SK-N-SH (cell line): ENCODE measurements around the gene KIF1C. TPM values are rescaled to one million over a fixed set of nuclear protein-coding genes. Genes with fewer than 3 reads are reported as not detected.

Experiments
- CTCF ChIA-PET: fragments of 300-600, 350-600 bp; formaldehyde crosslinking; extraction: SDS; loops from one replicate; lab custom pipeline; 2021; lab: Yijun Ruan, JAX
- POLR2A ChIA-PET: fragments of 350-600 bp; sonication (Branson Sonifier 250); formaldehyde crosslinking; extraction: SDS; loops from one replicate; lab custom pipeline; 2020; ENCODE audit warnings: antibody characterized with exemption, inconsistent platforms; lab: Yijun Ruan, JAX
- DNase-seq: peaks from one replicate; pipeline ENCODE4 v3.0.0; 2012
- H2AFZ ChIP-seq: fragments of 200-600 bp; sonication (generic); 2 replicates; pipeline ENCODE4 v1.8.1; 2016; ENCODE audit warnings: antibody characterized with exemption, mild to moderate bottlenecking, low read depth
- H3F3A ChIP-seq: fragments of 200-600 bp; sonication (generic); replicated peaks from 2 replicates; pipeline ENCODE3; 2016; ENCODE audit warnings: antibody characterized with exemption, mild to moderate bottlenecking; ENCODE audit not compliant: insufficient read depth
- H3K27ac ChIP-seq, 2 experiments: fragments of 200-500 bp in 1 of 2; fragments of 200-600 bp in 1 of 2; sonication (Bioruptor generic) in 1 of 2; sonication (generic), shearing (Covaris generic) in 1 of 2; 2 replicates each; pipeline versions ENCODE4 v1.5.1 to v1.6.1; 2014 to 2016; ENCODE audit warnings: low read depth in 2 of 2, inconsistent platforms in 1 of 2, low read length in 1 of 2, mild to moderate bottlenecking in 1 of 2, mixed read lengths in 1 of 2
- H3K27me3 ChIP-seq: fragments of 200-600 bp; sonication (generic), shearing (Covaris generic); 2 replicates; pipeline ENCODE4 v1.6.1; 2016; ENCODE audit warnings: mixed run types; ENCODE audit not compliant: insufficient read depth
- H3K36me3 ChIP-seq, 2 experiments: fragments of 200-500 bp in 1 of 2; fragments of 200-600 bp in 1 of 2; sonication (Bioruptor generic) in 1 of 2; sonication (generic) in 1 of 2; replicated peaks in 1 of 2; 2 replicates each; pipeline versions ENCODE3 to v1.5.1; 2014 to 2016; ENCODE audit warnings: low read length in 1 of 2, mild to moderate bottlenecking in 1 of 2; ENCODE audit not compliant: insufficient read depth in 2 of 2, control insufficient read depth in 1 of 2
- H3K4me1 ChIP-seq, 2 experiments: fragments of 200-500 bp in 1 of 2; fragments of 200-600 bp in 1 of 2; sonication (Bioruptor generic) in 1 of 2; sonication (generic), shearing (Covaris generic) in 1 of 2; 2 replicates each; pipeline versions ENCODE4 v1.5.1 to v1.6.1; 2014 to 2016; ENCODE audit warnings: low read depth in 1 of 2, low read length in 1 of 2, mixed run types in 1 of 2; ENCODE audit not compliant: insufficient read depth in 2 of 2, control insufficient read depth in 1 of 2
- H3K4me2 ChIP-seq: fragments of 200-600 bp; sonication (generic), shearing (Covaris generic); 2 replicates; pipeline ENCODE4 v1.6.1; 2017; ENCODE audit warnings: mixed run types
- H3K4me3 ChIP-seq, 2 experiments: fragments of 200-500 bp in 1 of 2; fragments of 200-600 bp in 1 of 2; sonication (Bioruptor generic) in 1 of 2; sonication (generic), shearing (Covaris generic) in 1 of 2; 2 replicates each; pipeline versions ENCODE4 v1.5.1 to v1.8.1; 2014 to 2016; ENCODE audit warnings: low read depth in 2 of 2, inconsistent platforms in 1 of 2, low read length in 1 of 2, mild to moderate bottlenecking in 1 of 2, mixed read lengths in 1 of 2, moderate library complexity in 1 of 2
- H3K79me2 ChIP-seq: fragments of 200-600 bp; sonication (generic); 2 replicates; pipeline ENCODE4 v1.8.1; 2017; ENCODE audit warnings: mild to moderate bottlenecking; ENCODE audit not compliant: insufficient read depth
- H3K9ac ChIP-seq: fragments of 200-600 bp; sonication (generic); 2 replicates; pipeline ENCODE4 v1.6.1; 2017; ENCODE audit warnings: mixed run types
- H3K9me2 ChIP-seq: fragments of 200-600 bp; sonication (generic); 2 replicates; pipeline ENCODE4 v1.6.1; 2017; ENCODE audit warnings: mixed run types
- H3K9me3 ChIP-seq: fragments of 200-600 bp; sonication (generic); 2 replicates; pipeline ENCODE4 v1.6.1; 2017; ENCODE audit warnings: mixed run types, mild to moderate bottlenecking, moderate library complexity
- H4K20me1 ChIP-seq: fragments of 200-600 bp; sonication (generic); 2 replicates; pipeline ENCODE4 v1.6.1; 2017; ENCODE audit warnings: mild to moderate bottlenecking, mixed run types; ENCODE audit not compliant: insufficient read depth
- CHD2 ChIP-seq: fragments of 150-350 bp; IDR thresholded peaks from 2 replicates; pipeline ENCODE4 v1.6.1; 2018; ENCODE audit warnings: low read length; ENCODE audit not compliant: partially characterized antibody
- EP300 ChIP-seq, 2 experiments: IDR thresholded peaks; 2 replicates each; pipeline versions ENCODE4 v1.4.0 to v1.6.1; 2012; ENCODE audit warnings: borderline replicate concordance in 1 of 2, low read depth in 1 of 2, low read length in 1 of 2
- GABPA ChIP-seq: IDR thresholded peaks from 2 replicates; pipeline ENCODE4 v1.4.0; 2012; ENCODE audit warnings: low read depth, mild to moderate bottlenecking
- GATA2 ChIP-seq: sonication (generic); formaldehyde crosslinking; IDR thresholded peaks from 2 replicates; pipeline ENCODE4 v1.5.0; 2020; ENCODE audit warnings: mild to moderate bottlenecking, missing genetic modification reagents
- MEF2A ChIP-seq: IDR thresholded peaks from 2 replicates; pipeline ENCODE4 v1.4.0; 2012; ENCODE audit warnings: low read depth, borderline replicate concordance
- NFIC ChIP-seq: IDR thresholded peaks from 2 replicates; pipeline ENCODE4 v1.4.0; 2012; ENCODE audit warnings: borderline replicate concordance
- RCOR1 ChIP-seq: fragments of 150-350 bp; IDR thresholded peaks from 2 replicates; pipeline ENCODE4 v1.6.1; 2017; ENCODE audit warnings: antibody characterized with exemption, low read length
- RFX5 ChIP-seq: IDR thresholded peaks from 2 replicates; pipeline ENCODE4 v1.6.1; 2012; ENCODE audit warnings: mild to moderate bottlenecking, improper control_type of control experiment, low read length
- RXRA ChIP-seq: IDR thresholded peaks from 2 replicates; pipeline ENCODE4 v1.4.0; 2012; ENCODE audit warnings: low read depth, mild to moderate bottlenecking, borderline replicate concordance
- SIN3A ChIP-seq: IDR thresholded peaks from 2 replicates; pipeline ENCODE4 v1.6.1; 2012; ENCODE audit warnings: low read depth, mild to moderate bottlenecking, low read length, moderate library complexity, borderline replicate concordance
- SMC3 ChIP-seq: IDR thresholded peaks from 2 replicates; pipeline ENCODE4 v1.6.1; 2012; ENCODE audit warnings: low read depth, low read length, improper control_type of control experiment
- TCF12 ChIP-seq: IDR thresholded peaks from 2 replicates; pipeline ENCODE4 v1.4.0; 2012
- YY1 ChIP-seq: IDR thresholded peaks from 2 replicates; pipeline ENCODE4 v1.4.0; 2012; ENCODE audit warnings: low read depth, mild to moderate bottlenecking
- WGBS: methylation state at CpG from one replicate; pipeline ENCODE4 v1.1.6; 2017; ENCODE audit warnings: low lambda C conversion rate; 5-methylcytosine and 5-hydroxymethylcytosine counted together
- polyA plus RNA-seq, 3 experiments: library from polyadenylated mRNA; depleted of rRNA; stranded (reverse); fragments of >200 nt; gene quantifications; 2 replicates each; pipeline ENCODE4 v1.2.3, GENCODE V29; 2012
- TF ChIP-seq, protein P1 (sequence below): IDR thresholded peaks from 2 replicates; pipeline ENCODE4 v1.6.1; 2012; ENCODE audit warnings: mild to moderate bottlenecking, low read depth, low read length, moderate library complexity
- TF ChIP-seq, protein P2 (sequence below): IDR thresholded peaks from 2 replicates; pipeline ENCODE4 v1.4.0; 2012; ENCODE audit warnings: low read depth
- TF ChIP-seq, protein P3 (sequence below): IDR thresholded peaks from 2 replicates; pipeline ENCODE4; 2012

The KIF1C gene
- polyA plus RNA-seq, 1 of the 3 experiments (the other 2 are of a cell fraction), result 58.2 TPM

DNA sequence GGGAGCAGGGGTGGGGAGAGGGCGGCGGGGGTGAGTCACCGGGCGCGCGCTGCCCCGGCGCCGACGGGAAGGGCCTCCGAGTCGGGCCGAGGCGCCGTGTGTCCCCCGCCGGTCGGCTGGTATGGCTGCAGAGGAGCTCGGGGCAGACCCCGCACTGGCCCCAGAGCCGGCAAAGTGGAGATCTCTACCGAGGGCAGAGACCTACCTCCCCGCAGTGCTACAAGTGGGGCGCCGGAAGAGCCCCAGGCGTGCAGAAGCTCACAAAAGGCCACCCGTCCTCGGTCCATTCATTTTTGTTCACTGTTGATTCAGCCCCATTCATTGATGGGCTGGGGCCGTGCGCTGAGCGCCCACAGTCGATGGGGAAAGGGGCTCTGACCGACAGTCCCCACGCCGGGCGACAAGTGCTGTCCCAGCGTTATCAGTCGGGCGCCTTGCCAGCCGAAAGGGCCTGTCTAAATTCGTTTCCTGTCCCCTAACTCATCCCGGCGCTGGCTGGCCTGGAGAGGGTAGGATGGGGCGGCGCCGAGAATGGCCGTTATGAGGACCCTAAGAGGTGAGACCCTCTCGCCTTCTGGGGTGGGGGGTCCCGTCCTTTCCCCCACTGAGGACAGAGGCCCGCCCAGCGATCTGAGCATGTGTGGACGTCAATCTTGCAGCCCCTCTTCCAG lies 47.5 kb upstream of the KIF1C start (continued):
- TF ChIP-seq, protein P1, sequence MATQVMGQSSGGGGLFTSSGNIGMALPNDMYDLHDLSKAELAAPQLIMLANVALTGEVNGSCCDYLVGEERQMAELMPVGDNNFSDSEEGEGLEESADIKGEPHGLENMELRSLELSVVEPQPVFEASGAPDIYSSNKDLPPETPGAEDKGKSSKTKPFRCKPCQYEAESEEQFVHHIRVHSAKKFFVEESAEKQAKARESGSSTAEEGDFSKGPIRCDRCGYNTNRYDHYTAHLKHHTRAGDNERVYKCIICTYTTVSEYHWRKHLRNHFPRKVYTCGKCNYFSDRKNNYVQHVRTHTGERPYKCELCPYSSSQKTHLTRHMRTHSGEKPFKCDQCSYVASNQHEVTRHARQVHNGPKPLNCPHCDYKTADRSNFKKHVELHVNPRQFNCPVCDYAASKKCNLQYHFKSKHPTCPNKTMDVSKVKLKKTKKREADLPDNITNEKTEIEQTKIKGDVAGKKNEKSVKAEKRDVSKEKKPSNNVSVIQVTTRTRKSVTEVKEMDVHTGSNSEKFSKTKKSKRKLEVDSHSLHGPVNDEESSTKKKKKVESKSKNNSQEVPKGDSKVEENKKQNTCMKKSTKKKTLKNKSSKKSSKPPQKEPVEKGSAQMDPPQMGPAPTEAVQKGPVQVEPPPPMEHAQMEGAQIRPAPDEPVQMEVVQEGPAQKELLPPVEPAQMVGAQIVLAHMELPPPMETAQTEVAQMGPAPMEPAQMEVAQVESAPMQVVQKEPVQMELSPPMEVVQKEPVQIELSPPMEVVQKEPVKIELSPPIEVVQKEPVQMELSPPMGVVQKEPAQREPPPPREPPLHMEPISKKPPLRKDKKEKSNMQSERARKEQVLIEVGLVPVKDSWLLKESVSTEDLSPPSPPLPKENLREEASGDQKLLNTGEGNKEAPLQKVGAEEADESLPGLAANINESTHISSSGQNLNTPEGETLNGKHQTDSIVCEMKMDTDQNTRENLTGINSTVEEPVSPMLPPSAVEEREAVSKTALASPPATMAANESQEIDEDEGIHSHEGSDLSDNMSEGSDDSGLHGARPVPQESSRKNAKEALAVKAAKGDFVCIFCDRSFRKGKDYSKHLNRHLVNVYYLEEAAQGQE, result no peak
- TF ChIP-seq, protein P2, sequence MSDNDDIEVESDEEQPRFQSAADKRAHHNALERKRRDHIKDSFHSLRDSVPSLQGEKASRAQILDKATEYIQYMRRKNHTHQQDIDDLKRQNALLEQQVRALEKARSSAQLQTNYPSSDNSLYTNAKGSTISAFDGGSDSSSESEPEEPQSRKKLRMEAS, result no peak
- TF ChIP-seq SIN3A (peak; percentile 7; the same call in 1 of the 2 replicates), GATA2 (CRISPR knock-in tag) (peak; percentile 69), RCOR1 (no peak), CHD2 (no peak)

DNA sequence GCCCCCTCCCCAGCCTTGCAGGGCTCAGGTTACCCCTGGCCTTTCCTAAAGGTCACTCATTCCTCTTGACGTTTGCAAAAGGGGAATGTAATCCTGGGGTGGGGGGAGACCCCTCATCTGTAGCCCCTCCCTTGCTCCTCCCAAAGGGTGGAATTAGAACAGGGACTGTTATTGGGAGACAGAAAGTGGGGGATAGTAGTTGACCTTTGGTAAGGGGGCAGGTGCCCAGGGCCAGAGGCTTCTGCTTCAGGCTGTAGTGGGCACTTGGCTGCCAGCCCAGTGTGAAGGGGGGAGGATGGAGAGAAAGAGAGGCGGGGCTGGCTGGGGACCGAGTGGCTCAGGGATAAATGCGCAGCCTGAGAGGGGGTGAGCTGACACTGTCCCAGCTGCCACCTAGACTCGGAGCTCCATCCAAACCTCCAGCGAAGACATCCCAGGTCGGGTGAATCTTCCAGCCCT lies 47.0 kb upstream of the KIF1C start, which contains the start of gene ENO3:
ENO3 (plus strand) TSS at position 374 of the 459 bp plus-strand sequence. CDS start 711 bp downstream, outside the sequence.
- Histone ChIP-seq H3K27ac (peak within 1 kb of the TSS; percentile 97 to 100), H3K9me2 (no peaks in the 10 kb centered on the region), H3K4me2 (peak within 1 kb of the TSS; percentile 98), H3K9me3 (no peaks in the 10 kb centered on the region), H3K36me3 (peaks cover 12 to 18% of the 10 kb centered on the region in 2 experiments), H3K27me3 (no peaks in the 10 kb centered on the region), H3K9ac (peak within 1 kb of the TSS; percentile 83), H3K4me1 (peaks cover 31 to 32% of the 10 kb centered on the region in 2 experiments), H4K20me1 (peaks cover 18% of the 10 kb centered on the region), H3K79me2 (peaks cover 52% of the 10 kb centered on the region), H3K4me3 (peak within 1 kb of the TSS; percentile 59 to 60), H3F3A (peaks cover 44% of the 10 kb centered on the region), H2AFZ (peak within 1 kb of the TSS; percentile 57; the same call in 1 of the 2 replicates)
- DNase-seq, result peak; percentile 76
- 16% methylated on average over 7 of the region's 7 CpGs for WGBS
- TF ChIP-seq RXRA (peak; percentile 24; the same call in 1 of the 2 replicates), NFIC (peak; percentile 68), EP300 (IDR thresholded peaks at IDR 0.05; ENCODE audit: borderline replicate concordance in 1 of 2, low read depth in 1 of 2, low read length in 1 of 2) (no peak), GABPA (no peak), RFX5 (no peak), YY1 (no peak), SMC3 (no peak), TCF12 (0 out of 2 replicates have a peak, but pooled peaks have one; percentile 5), MEF2A (no peak)
- TF ChIP-seq, protein P3, sequence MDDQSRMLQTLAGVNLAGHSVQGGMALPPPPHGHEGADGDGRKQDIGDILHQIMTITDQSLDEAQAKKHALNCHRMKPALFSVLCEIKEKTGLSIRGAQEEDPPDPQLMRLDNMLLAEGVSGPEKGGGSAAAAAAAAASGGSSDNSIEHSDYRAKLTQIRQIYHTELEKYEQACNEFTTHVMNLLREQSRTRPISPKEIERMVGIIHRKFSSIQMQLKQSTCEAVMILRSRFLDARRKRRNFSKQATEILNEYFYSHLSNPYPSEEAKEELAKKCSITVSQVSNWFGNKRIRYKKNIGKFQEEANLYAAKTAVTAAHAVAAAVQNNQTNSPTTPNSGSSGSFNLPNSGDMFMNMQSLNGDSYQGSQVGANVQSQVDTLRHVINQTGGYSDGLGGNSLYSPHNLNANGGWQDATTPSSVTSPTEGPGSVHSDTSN, result no peak; the same call in 1 of the 2 replicates
- TF ChIP-seq, protein P2, result 0 out of 2 replicates have a peak, but pooled peaks have one; percentile 4
- CTCF ChIA-PET, result interaction anchor here (0.8 to 2.7 kb wide), 5 partner anchors 16 to 42 kb away, joined by 3 to 13 read pairs (median 7); partner anchors contain the start of gene SPAG7
- POLR2A ChIA-PET, result interaction anchor here (4.6 to 6.7 kb wide), 2 partner anchors 10 to 17 kb away, joined by 16 to 56 read pairs; partner anchors contain the start of genes RNF167, SLC25A11 and SPAG7
